ENCODE results near the gene ZBED1. TPM values are rescaled to one million over a fixed set of nuclear protein-coding genes. Genes with fewer than 3 reads are reported as not detected.

ZBED1 gene
- total and polyA plus RNA-seq, 2 donors (not counting 1 experiment from before 2014, with no cell fraction given), result 14.5 to 24.8 TPM

GRCh38 chrX:2487366-2487765 is 13.4 kb downstream of the ZBED1 start:
- Histone ChIP-seq H3K4me3 (replicated peaks in 1 of 4; ENCODE audit: control extremely low read depth in 1 of 4, insufficient read depth in 1 of 4, low read depth in 3 of 4, low read length in 4 of 4) (no peak overlapping the region), H3K79me2 (ENCODE audit: control insufficient read depth, insufficient read depth, low read length) (peaks cover 13% of the 10 kb centered on the region), H3K27ac (ENCODE audit: insufficient read depth, low read length) (no peak overlapping the region), H3K4me2 (ENCODE audit: extremely low read depth, insufficient read depth, low read length) (no peak overlapping the region), H3K4me1 (ENCODE audit: control insufficient read depth, extremely low read depth, insufficient read depth, low read length) (peaks cover 9% of the 10 kb centered on the region), H3K36me3 (ENCODE audit: control insufficient read depth, insufficient read depth, low read length) (peaks cover 18% of the 10 kb centered on the region), H3K27me3 (ENCODE audit: control insufficient read depth, insufficient read depth, low read length) (no peaks in the 10 kb centered on the region), H4K20me1 (ENCODE audit: control insufficient read depth, extremely low read depth, insufficient read depth, low read length) (no peaks in the 10 kb centered on the region), H3K9ac (ENCODE audit: insufficient read depth, low read length) (no peak overlapping the region), H3K9me3 (ENCODE audit: control insufficient read depth, insufficient read depth, low read depth, low read length) (no peaks in the 10 kb centered on the region), H2AFZ (ENCODE audit: low read length) (no peak overlapping the region)
- TF ChIP-seq CTCF (conservative IDR thresholded peaks at IDR 0.05 in 1 of 2, IDR thresholded peaks at IDR 0.05 in 1 of 2; ENCODE audit: low read depth in 1 of 2, low read length in 2 of 2) (no peak), EZH2 (IDR thresholded peaks at IDR 0.05; ENCODE audit: low read length, missing control alignments) (no peak)
- no peak for DNase-seq (ENCODE audit: low read depth in 2 of 2)

- no peaks in the 10 kb centered on the region for H4K20me1 ChIP-seq (ENCODE audit: control insufficient read depth, extremely low read depth, insufficient read depth, low read length)
- H3K9me3 ChIP-seq (ENCODE audit: control insufficient read depth, insufficient read depth, low read depth, low read length), result no peaks in the 10 kb centered on the region
- peaks cover 9% of the 10 kb centered on the region for H3K4me1 ChIP-seq (ENCODE audit: control insufficient read depth, extremely low read depth, insufficient read depth, low read length)
- peaks cover 9% of the 10 kb centered on the region for H3K79me2 ChIP-seq (ENCODE audit: control insufficient read depth, insufficient read depth, low read length)
- H2AFZ ChIP-seq (ENCODE audit: low read length), result no peak overlapping the region
- peaks cover 18% of the 10 kb centered on the region for H3K36me3 ChIP-seq (ENCODE audit: control insufficient read depth, insufficient read depth, low read length)
- no peak overlapping the region for H3K4me3 ChIP-seq (replicated peaks in 1 of 4; ENCODE audit: control extremely low read depth in 1 of 4, insufficient read depth in 1 of 4, low read depth in 3 of 4, low read length in 4 of 4)
- no peaks in the 10 kb centered on the region for H3K27me3 ChIP-seq (ENCODE audit: control insufficient read depth, insufficient read depth, low read length)
- no peak for TF ChIP-seq EZH2 (IDR thresholded peaks at IDR 0.05; ENCODE audit: low read length, missing control alignments)
- no peak for TF ChIP-seq CTCF (conservative IDR thresholded peaks at IDR 0.05 in 1 of 2, IDR thresholded peaks at IDR 0.05 in 1 of 2; ENCODE audit: low read depth in 1 of 2, low read length in 2 of 2)
- H3K4me2 ChIP-seq (ENCODE audit: extremely low read depth, insufficient read depth, low read length), result no peak overlapping the region
- no peak overlapping the region for H3K9ac ChIP-seq (ENCODE audit: insufficient read depth, low read length)
- DNase-seq (ENCODE audit: low read depth in 2 of 2), result no peak
- no peak overlapping the region for H3K27ac ChIP-seq (ENCODE audit: insufficient read depth, low read length)
Measured at GRCh38 chrX:2486476-2487133, 14.2 kb downstream of the ZBED1 start.

- peaks cover 5% of the 10 kb centered on the region for H3K79me2 ChIP-seq (ENCODE audit: control insufficient read depth, insufficient read depth, low read length)
- peak overlapping the region; percentile 65 for H3K27ac ChIP-seq (ENCODE audit: insufficient read depth, low read length)
- no peak overlapping the region for H3K4me3 ChIP-seq (replicated peaks in 1 of 4; ENCODE audit: control extremely low read depth in 1 of 4, insufficient read depth in 1 of 4, low read depth in 3 of 4, low read length in 4 of 4)
- H3K27me3 ChIP-seq (ENCODE audit: control insufficient read depth, insufficient read depth, low read length), result no peaks in the 10 kb centered on the region
- no peaks in the 10 kb centered on the region for H3K9me3 ChIP-seq (ENCODE audit: control insufficient read depth, insufficient read depth, low read depth, low read length)
- DNase-seq (ENCODE audit: low read depth in 2 of 2), result no peak
- no peak overlapping the region for H3K9ac ChIP-seq (ENCODE audit: insufficient read depth, low read length)
- H3K4me1 ChIP-seq (ENCODE audit: control insufficient read depth, extremely low read depth, insufficient read depth, low read length), result peaks cover 9% of the 10 kb centered on the region
- no peaks in the 10 kb centered on the region for H4K20me1 ChIP-seq (ENCODE audit: control insufficient read depth, extremely low read depth, insufficient read depth, low read length)
- H3K36me3 ChIP-seq (ENCODE audit: control insufficient read depth, insufficient read depth, low read length), result peaks cover 18% of the 10 kb centered on the region
- H3K4me2 ChIP-seq (ENCODE audit: extremely low read depth, insufficient read depth, low read length), result peak overlapping the region; percentile 35
- H2AFZ ChIP-seq (ENCODE audit: low read length), result no peak overlapping the region
- TF ChIP-seq CTCF (conservative IDR thresholded peaks at IDR 0.05 in 1 of 2, IDR thresholded peaks at IDR 0.05 in 1 of 2; ENCODE audit: low read depth in 1 of 2, low read length in 2 of 2) (no peak), EZH2 (IDR thresholded peaks at IDR 0.05; ENCODE audit: low read length, missing control alignments) (no peak)
Measured at GRCh38 chrX:2485789-2486345, 14.9 kb downstream of the ZBED1 start.
